Measurements from ENCODE around the gene TAS2R40. TPM values are rescaled to one million over a fixed set of nuclear protein-coding genes. Genes with fewer than 3 reads are reported as not detected.

Gene TAS2R40
- total RNA-seq, 1 donor from 2014 or later = not detected

- no peak for DNase-seq (ENCODE audit: low spot score, unreplicated experiment)
- H3K36me3 Mint-ChIP-seq (ENCODE audit: insufficient read depth) = no peaks in the 10 kb centered on the region
- no peaks in the 10 kb centered on the region for H3K27me3 Mint-ChIP-seq
- no peaks in the 10 kb centered on the region for H3K4me1 Mint-ChIP-seq (ENCODE audit: low read depth)
- peaks cover 8% of the 10 kb centered on the region for H3K9me3 Mint-ChIP-seq (ENCODE audit: low read depth)
- no peak within 1 kb of the TSS for H3K4me3 Mint-ChIP-seq (ENCODE audit: low read depth)
- no peak for TF ChIP-seq CTCF (IDR thresholded peaks at IDR 0.05; ENCODE audit: unreplicated experiment)
- H3K27ac Mint-ChIP-seq = no peak within 1 kb of the TSS
These were observed 38.8 kb upstream of the TAS2R40 start, which contains the start of gene TAS2R39 for GRCh38 chr7:143183024-143183423. Gene TAS2R39 (plus strand): TSS chr7:143183419. CDS start chr7:143183419, 0 bp downstream.

- no peak for TF ChIP-seq CTCF (IDR thresholded peaks at IDR 0.05; ENCODE audit: unreplicated experiment)
- H3K36me3 Mint-ChIP-seq (ENCODE audit: insufficient read depth) = no peaks in the 10 kb centered on the region
- no peaks in the 10 kb centered on the region for H3K27me3 Mint-ChIP-seq
- no peaks in the 10 kb centered on the region for H3K9me3 Mint-ChIP-seq (ENCODE audit: low read depth)
- H3K27ac Mint-ChIP-seq = no peak overlapping the region
- no peaks in the 10 kb centered on the region for H3K4me1 Mint-ChIP-seq (ENCODE audit: low read depth)
- DNase-seq (ENCODE audit: low spot score, unreplicated experiment) = no peak
- H3K4me3 Mint-ChIP-seq (ENCODE audit: low read depth) = no peak overlapping the region
These were observed 36.3 kb upstream of the TAS2R40 start for GRCh38 chr7:143185551-143185950.

GRCh38 chr7:143188994-143189393, 32.8 kb upstream of the TAS2R40 start:
- Mint-ChIP-seq H3K36me3 (ENCODE audit: insufficient read depth) (no peaks in the 10 kb centered on the region), H3K27me3 (no peaks in the 10 kb centered on the region), H3K9me3 (ENCODE audit: low read depth) (no peaks in the 10 kb centered on the region), H3K4me1 (ENCODE audit: low read depth) (peaks cover 2% of the 10 kb centered on the region), H3K27ac (no peak overlapping the region), H3K4me3 (ENCODE audit: low read depth) (no peak overlapping the region)
- DNase-seq (ENCODE audit: low spot score, unreplicated experiment) = no peak
- no peak for TF ChIP-seq CTCF (IDR thresholded peaks at IDR 0.05; ENCODE audit: unreplicated experiment)

GRCh38 chr7:143193880-143194279, 28.0 kb upstream of the TAS2R40 start:
- Mint-ChIP-seq H3K9me3 (ENCODE audit: low read depth) (peaks cover 8% of the 10 kb centered on the region), H3K4me3 (ENCODE audit: low read depth) (no peak overlapping the region), H3K4me1 (ENCODE audit: low read depth) (peaks cover 2% of the 10 kb centered on the region), H3K27ac (no peak overlapping the region), H3K27me3 (no peaks in the 10 kb centered on the region), H3K36me3 (ENCODE audit: insufficient read depth) (no peaks in the 10 kb centered on the region)
- TF ChIP-seq CTCF (IDR thresholded peaks at IDR 0.05; ENCODE audit: unreplicated experiment) = no peak
- DNase-seq (ENCODE audit: low spot score, unreplicated experiment) = no peak

GRCh38 chr7:143199040-143199439, 22.8 kb upstream of the TAS2R40 start:
- Mint-ChIP-seq H3K4me1 (ENCODE audit: low read depth) (no peaks in the 10 kb centered on the region), H3K4me3 (ENCODE audit: low read depth) (no peak overlapping the region), H3K27ac (no peak overlapping the region), H3K27me3 (no peaks in the 10 kb centered on the region), H3K9me3 (ENCODE audit: low read depth) (peaks cover 8% of the 10 kb centered on the region), H3K36me3 (ENCODE audit: insufficient read depth) (no peaks in the 10 kb centered on the region)
- no peak for TF ChIP-seq CTCF (IDR thresholded peaks at IDR 0.05; ENCODE audit: unreplicated experiment)
- no peak for DNase-seq (ENCODE audit: low spot score, unreplicated experiment)
